GM19328 (cell line): ENCODE results near the gene HDAC4.

Source experiments
- ATAC-seq: cut with Tn5 transposase; IDR thresholded peaks from one replicate; pipeline ENCODE4 v1.9.1; 2021; ENCODE audit warnings: mild to moderate bottlenecking, moderate library complexity; ENCODE audit not compliant: unreplicated experiment

The HDAC4 gene

DNA sequence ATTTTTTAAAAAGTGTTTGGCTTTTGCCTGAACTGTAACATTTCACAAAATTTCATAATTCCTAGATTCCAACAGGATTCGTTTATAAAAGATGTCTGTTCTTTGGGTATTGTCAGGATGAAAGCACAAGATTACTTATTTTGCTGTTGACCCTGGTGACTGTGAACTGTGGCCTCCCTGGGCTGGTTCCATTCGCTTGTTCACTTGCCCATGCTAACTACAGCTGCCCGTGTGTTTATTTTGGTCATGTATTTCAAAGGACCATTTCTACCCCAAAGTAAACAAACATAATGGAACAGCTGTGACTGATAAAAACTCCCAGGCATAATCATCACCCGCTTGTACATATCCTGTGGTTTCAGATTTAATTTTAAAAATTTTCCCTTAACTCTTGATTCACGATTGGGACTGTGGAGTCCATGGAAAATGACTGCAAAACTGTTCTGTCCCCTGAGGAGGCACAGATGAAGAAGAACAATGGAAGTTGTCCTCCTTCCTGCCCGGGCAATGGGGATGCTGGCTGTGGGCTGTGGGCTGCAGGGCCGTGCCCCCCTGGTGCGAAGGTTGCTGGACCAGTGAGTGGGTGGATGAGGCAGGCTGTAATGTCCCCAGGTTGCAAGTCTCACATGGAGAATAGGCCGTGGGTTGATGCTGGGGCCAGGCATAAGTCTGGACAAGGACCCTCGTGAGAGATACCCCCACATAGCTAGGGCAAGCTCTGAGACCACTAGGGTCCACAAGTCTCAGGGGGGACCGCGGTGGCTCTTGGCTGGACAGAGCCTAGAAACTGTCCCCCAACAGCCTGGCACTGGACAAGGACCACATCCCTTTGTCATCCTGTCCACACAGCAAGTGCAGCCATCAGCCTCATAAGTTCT lies 28.9 kb upstream of the HDAC4 start:
- no peak for ATAC-seq

DNA sequence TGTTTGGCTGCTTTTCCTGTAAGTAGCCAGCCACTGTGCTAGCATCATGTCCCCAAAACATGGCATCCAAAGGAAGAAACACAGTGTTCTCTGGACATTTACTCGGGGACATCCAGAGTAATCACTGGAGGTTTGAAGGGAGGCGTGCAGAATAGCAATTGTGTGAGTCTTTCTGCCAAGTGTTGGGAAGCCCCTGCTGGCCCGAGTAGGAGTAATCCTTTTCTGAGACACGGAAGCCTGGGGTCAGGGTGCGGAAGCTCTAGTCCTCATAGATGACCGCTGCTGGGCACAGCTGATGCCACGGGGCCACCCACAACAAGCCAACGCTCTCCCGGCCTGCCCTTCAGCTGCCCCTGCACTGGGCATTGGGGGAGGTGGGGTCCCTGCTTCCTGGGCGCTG lies 24.8 kb upstream of the HDAC4 start:
- no peak for ATAC-seq

DNA sequence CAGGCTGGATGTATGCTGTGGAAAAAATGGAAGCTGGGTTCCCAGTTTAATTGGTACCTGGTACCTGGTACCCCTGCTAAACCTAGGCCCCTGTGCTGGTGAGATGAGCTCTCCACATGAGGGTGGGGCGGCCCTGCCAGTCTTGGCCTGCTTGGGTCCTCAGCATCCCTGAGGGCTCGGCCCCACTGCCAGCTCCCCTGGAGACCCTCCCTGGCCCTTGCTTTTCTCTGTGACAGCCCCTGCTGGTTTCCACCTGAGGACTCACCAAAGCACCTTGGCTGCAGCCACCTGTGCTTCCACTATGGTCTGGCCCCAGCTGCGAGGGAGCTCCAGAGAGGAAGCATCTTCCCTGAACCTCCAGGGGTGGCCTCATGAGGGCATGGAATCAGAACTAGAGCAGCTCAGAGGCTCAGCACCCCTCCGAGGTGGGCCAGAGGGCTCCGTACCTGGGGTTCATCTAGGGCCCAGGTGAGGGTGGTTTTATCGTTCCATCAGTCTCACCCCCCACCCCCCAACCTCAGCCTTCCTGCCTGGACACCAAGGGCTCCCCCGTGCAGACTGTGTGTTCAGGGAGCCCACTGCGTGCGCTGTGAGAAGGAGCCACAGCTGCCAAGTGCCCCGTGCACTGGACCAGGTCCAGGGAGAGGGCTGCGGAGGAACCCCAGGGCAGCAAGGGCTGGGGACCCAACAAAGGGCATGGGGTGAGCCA lies 23.7 kb upstream of the HDAC4 start:
- no peak for ATAC-seq

DNA sequence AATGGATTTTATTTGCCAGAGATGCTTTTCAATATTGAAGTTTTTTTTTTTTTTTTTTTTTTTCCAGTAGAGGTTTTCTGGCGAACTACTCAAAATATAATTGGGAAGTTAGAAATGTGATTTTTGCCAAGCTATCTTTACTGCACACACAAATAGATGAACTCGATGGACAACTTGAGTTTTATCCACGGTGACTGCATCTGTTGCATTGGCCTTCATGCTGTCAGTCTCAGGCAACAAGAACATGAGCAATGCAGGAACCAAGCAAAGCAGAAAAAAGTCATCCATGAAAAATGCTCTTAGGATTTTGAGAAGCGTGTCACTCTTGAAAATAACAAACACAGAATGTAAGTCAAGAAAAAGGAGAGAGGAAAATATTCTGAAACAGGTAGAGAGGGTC lies 22.7 kb upstream of the HDAC4 start:
- no peak for ATAC-seq

DNA sequence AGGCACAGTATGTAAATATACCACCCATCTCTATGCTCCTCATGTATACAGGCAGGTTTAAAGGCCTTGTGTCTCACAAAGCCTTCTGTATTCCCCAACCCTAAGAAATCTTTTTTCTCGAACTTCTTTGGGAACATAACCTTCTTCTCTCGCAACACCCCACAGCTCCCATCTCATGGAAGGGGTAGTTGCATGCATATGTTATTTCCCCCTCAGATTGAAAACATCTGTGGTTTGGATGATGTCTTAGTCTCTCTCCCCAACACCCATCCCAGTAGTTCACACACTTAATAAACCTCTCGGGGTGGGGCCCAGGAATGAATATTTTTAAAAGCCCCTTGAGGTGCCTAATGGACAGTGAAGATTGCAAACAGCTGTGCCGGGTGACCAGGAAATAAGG lies 21.0 kb upstream of the HDAC4 start:
- no peak for ATAC-seq

DNA sequence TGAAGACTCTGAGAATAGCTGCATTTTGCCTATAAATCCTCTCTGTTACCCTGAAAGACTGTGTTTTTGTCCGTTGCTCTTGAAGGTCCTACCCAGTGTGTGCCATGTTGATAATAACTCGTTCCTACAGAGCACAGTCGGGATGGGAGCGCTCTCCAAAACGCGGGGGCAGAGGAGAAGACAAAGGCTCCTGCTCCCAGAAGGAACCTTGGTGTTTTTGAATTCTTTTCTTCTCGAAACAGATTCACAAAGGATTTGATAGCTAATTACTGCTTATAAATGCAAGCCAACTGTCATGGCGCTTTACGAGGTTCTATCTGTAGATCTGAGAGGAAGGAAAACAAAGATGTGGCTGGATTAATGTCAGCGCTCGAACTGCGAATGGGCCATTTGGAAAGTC lies 19.3 kb upstream of the HDAC4 start:
- ATAC-seq, result no peak

DNA sequence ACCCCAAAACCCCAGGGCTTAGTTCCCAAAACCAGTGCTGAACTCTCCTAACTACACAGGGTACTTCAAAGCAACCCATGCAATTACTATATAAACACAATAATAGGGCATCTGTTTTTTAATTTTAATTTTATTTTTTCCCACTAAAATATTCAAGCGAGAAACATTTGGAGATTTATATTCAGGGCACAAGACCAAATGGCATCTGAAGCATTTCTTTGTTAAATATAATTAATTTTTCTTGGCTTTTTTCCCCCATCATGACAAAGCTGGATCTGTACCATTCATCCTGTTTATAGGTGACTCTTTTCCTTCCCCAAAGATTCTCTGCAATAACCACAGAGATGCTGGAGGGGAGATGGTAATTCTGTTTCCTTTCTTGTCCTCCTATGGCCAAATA lies 18.1 kb upstream of the HDAC4 start:
- ATAC-seq, result no peak

DNA sequence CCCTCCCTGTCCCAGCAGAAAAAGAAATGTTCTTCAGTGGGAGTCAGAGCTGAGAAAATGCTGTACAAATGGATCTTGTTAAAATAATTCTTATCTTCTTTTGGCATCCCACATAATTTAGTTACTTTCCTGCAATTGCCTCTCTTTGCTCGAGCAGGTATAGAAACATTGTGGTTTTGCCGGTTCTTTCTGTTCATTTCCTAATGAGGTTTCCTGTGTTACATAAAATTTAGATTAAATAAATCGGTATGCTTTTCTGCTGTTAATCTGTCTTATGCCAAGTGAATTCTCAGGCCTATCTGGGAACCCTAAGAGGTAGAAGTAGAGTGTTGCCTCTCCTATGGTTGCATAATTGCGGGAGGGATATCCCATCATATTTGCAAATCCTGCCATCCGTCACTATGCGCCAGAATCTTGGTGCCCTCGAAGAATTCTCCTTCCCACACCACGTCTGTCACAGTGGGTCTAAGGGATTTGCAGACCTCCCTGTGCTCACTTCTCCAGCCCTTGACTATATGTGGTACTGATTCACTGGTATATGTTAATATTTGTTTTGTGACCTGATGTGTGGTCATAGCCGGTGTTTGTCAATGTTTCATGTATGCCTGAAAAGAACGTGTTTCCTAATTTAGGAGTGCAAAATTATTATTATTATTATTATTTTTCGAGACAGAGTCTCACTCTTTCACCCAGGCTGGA lies 12.2 kb upstream of the HDAC4 start:
- no peak for ATAC-seq

DNA sequence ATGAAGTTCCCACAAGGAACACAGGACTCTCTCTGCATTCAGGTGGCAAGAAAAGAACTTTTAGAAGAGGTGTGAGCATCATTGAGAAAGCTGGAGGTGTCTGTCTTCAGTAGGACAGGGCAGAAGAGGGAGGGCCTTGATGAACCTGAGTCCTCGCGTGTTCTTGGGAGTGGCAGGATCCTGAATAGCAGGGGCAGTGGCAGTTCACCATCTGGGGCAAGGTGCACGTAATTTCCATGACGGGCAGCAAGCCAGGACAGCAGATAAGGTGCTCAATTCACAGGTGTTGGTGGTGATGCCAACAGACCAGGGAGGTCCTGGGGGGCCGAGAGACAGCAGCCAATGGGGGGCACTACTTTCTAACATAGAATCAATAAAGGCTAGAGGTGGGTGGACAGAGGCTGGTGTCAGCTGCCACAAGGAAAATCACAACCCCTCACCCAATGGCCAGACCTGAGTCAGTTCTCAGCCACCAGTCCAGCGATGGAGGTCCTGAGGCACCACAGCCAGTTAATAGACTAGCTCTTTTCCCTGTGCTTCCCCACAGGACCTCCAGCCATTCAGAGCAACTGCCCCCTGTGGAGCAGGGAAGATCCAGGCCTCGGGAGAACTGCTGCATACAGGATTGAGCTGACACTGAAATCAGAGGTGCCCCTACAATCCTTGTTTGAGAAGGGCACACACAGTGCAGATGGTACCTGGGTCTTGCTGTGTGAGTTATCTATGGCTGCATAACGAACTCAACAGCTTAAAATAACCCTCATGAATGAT lies 10.9 kb upstream of the HDAC4 start:
- ATAC-seq, result no peak

DNA sequence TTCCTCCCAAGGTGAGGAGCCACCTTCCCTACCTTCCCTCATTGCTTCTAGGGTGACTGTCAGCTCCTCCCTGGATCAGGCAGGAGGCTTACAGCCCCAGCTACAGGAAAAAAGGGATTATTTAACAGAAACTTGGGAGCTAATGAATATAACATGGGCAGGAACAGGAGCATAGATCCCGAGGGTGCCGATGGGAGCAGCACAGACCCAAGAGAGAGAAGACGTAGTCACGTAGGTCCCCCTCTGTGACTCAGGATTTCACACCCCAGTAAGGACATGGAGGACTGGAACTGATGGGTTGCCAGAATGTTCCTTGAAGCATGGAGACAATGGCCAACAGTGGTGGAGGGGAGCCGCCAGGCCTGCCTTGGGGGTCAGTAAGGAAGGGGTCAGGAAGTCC lies 10.3 kb upstream of the HDAC4 start:
- ATAC-seq, result no peak

DNA sequence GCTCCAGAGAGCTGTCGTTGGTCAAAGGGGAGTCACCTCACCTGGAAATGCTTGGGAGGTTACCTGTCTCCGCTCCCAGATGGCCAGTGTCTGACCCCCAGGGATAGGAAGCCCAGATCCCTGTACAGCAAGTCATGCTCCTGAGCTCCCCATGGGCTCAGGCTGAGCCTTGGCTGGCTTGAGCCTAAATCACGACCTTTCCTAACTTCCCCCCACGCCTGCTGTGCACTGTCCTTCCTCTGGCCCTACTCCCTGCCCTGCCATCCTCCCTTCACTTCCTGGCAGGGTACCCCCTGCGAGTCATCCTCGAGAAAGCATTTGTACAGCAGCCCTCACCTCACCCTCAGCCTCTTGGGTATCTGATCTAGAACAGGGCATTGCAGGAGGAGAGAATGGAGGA lies 9.2 kb upstream of the HDAC4 start:
- no peak for ATAC-seq

DNA sequence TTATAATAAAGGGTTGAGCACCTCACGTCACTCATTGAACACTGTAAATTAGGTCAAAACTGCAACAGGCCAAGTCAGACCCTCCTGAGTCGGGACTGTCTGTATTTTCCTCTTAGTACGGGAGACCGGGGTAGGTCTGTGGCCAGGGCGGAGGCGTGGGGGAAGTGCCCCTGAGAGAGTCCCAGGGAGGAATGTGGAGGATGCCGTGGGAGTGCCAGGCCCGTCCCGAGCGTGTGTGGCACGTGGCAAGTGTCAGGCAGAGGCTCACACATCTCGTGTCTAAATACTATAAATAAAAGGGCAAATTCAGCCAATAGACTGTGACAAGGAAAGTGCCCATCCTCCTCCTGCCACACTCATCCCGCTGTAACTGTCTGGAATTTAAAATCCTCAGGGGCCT lies 6.3 kb upstream of the HDAC4 start:
- no peak for ATAC-seq

DNA sequence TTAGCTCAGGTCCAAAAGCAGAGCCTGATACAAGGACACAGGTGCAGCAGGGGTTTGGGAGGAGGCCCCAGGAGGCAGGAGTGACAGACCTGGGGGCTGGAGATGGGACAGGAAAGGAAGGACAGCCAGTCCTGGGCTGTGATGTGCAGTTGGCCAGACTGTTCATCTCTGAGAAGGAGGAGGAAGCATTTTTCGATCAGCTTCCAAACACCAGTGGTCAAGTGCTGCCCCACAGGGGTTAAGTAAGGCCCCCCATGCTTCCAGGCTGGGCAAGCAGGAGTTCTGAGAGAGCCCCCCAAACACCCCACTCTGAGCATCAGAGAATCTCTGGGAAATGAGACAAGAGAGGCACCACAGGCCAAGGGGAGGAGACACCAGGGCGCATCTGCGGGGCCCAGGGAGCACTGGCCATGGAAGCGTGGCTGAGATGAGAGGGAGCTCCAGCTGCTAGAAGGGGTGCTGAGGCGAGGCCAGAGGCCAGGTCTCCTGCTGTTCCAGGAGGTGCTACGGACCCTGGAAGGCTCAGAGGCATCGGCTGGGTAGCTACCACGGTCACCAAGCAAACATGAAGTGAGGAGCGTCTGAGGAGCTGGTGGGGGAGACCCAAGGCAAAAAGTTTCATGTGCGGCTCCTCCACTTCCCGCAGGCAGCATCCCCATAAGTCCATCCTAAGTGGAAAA lies 5.6 kb upstream of the HDAC4 start:
- no peak for ATAC-seq

DNA sequence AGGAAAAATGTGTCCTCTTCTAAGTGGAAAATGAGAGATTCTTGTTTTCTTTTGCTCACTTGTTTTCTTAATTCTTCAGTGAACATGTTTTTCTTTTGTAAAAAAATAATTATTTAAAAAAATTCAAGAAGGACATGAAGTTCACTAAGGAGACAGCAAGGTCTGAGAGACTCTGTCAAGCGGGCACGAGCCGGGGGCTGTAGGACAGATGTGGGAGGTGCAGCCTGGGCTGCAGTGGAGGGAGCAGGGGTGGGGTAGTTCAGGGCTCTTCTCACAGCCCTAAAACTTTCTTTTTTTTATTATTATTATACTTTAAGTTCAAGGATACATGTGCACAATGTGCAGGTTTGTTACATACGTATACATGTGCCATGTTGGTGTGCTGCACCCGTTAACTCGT lies 4.3 kb upstream of the HDAC4 start:
- no peak for ATAC-seq

DNA sequence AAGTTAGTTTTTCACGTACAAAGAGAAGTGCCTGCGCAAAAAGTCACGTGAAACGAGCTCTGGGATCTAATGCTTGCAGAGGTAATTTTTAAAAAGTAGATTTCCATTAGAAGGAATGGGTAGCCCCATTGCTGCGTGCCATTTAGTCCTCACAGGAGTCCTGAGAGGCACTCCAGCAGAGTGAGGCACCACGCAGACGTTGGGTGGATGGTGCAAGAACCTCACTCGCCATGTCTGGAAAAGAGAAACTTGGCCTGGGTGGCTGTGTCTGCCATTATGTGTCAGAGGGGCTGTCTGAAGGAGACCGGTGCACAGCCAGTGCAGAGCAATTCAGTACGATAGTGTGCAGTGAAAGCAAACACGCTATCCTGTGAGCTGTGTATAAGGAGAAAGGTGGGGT lies 1.8 kb upstream of the HDAC4 start:
- no peak for ATAC-seq

DNA sequence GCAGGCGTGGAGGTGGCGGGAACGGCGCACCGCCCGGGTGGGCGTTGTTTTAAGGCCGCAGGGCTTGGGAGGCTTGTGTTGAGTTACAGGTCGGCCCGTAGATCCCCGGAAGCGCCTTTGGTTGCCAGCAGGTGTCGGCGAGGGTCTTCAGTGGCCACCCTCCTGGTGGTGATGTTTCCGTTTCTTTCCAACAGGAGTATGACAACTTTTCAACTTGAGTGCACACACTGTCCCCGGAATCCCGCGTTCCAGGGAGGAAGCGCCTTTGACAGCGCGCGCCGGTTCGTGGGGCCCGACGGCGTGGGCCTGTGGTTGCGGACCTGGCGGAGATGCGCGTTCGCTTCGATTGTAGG lies 1.0 kb upstream of the HDAC4 start:
- ATAC-seq, result peak; percentile 1

DNA sequence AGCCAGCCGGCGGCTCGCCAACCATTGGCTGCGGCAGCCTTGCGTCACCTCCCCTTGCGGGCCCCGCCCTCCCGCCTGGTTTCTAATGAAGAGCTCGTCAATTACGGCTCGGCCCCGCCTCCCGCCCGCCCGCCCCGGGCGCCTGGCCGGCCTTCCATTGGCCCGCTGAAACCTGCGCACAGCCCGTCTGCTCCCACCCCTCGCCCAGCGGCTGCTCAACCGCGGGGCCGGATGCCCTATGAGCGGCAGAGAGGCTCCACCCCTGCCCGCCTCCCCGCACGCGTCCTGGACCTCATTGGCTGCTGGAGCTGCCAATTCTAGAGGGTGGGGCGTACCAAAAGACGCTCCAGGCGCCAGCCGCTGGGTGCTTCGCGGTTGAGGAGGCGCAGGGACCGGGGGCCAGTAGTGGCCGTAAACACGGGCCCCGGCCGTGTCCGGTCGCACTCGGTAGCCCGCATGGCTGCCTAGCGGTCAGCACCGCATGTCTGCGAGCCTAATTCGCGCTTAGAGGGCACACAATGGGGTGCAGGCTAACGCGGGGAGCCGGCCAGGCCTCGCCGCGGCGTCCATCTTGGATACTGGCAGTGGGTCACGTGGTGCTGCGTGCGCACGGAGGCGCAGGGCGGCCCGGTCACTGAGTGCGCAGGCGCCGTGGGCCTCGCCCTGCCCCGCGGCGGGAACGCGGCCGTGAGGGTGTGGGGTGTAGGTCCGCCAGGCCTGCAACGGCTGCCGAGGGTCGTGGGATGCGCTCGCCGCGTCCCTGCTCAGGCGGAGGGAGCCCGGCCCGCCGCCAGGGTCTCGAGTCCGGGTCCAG lies 454 bp upstream of the HDAC4 start:
- ATAC-seq, result peak; percentile 90

DNA sequence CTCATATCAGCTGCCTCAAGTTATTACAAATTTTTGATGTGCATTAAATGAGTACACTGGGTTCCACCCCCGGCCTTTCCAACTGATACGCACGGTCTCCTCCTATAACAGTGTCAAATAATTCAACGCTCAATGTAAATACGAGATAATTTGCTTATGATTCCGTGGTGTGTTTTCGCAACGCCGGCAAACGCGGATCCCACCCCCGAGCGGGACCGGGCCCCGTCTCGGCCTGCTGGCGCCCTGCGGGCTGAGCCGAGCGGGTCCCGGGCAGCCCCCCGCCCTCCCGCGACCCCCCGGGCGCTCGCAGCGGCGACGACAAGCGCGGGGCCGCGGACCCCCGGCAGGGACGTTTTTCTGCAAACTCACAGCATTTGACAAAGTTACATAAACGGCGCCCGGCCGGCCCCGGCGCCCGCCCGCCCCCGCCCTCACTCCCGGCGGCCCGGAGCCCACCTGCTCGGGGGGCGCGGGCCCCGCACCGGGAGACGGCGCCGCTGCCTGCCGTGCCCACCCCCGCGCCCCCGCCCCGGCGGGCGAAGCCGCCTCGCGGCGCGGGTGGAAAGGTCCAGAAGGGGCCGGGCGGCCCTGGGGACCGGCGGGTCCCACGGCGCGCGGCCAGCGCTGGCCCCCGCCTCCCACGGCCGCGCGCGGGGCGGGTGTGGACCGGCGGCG lies 762 bp downstream of the HDAC4 start:
- no peak for ATAC-seq

DNA sequence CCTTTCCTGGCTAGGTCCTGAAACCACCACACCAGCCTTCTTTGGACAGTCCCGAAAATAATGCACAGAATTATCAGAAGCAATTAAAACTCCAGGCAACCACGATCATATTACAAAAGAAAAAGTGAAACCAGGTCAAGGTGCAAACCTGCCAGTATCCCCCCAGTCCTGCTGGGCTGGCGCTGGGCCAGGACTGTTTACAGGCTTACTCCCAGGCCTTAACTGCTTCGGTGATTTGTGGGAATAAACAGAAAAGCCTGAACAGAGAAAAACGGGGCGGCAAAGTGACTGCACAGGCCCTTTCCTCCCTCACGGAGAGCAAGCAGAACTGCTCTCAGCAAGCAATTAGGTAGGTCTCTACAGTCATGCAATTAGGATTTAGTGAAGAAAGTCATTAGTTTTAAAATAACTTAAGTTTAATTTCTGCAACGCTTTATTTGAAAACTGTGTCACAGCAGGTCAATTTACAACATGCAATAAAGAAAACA lies 1.3 kb downstream of the HDAC4 start:
- ATAC-seq, result no peak
